NT2/D1 (cell line): ENCODE data around the gene SCNN1G.

Source experiments
- SUZ12 ChIP-seq: IDR thresholded peaks from 2 replicates; pipeline ENCODE4 v1.6.1; 2011; ENCODE audit not compliant: insufficient read length, insufficient read depth; ENCODE audit errors: extremely low read depth
- YY1 ChIP-seq: IDR thresholded peaks from 2 replicates; pipeline ENCODE4 v1.6.1; 2011; ENCODE audit not compliant: insufficient read length, insufficient read depth
- ZNF274 ChIP-seq: IDR thresholded peaks from 2 replicates; pipeline ENCODE4 v1.6.1; 2011; ENCODE audit warnings: mild to moderate bottlenecking, low read depth, low read length

GRCh38 chr16:23188911-23189310 is 6.4 kb downstream of the SCNN1G start:
- TF ChIP-seq ZNF274: no peak
- TF ChIP-seq SUZ12: no peak
- TF ChIP-seq YY1: no peak
